Stomach smooth muscle (tissue), 2 donors: ENCODE measurements around the gene ARHGAP19.

Source experiments
- H3K27ac ChIP-seq: one replicate; pipeline ENCODE4 v1.7.0; 2013; ENCODE audit warnings: mild to moderate bottlenecking, low read length, inconsistent platforms
- H3K27me3 ChIP-seq, 2 donors: one replicate each; pipeline ENCODE4 v1.7.0; 2013; ENCODE audit warnings: low read length in 2 of 2; ENCODE audit not compliant: insufficient read depth in 2 of 2, control insufficient read depth in 1 of 2
- H3K36me3 ChIP-seq, 2 donors: one replicate each; pipeline ENCODE4 v1.7.0; 2013; ENCODE audit warnings: low read length in 2 of 2; ENCODE audit not compliant: control insufficient read depth in 2 of 2, insufficient read depth in 2 of 2
- H3K4me1 ChIP-seq: one replicate; pipeline ENCODE4 v1.7.0; 2013; ENCODE audit warnings: low read length; ENCODE audit not compliant: control insufficient read depth, insufficient read depth
- H3K4me3 ChIP-seq, 2 donors: one replicate each; pipeline ENCODE4 v1.7.0; 2013; ENCODE audit warnings: low read length in 2 of 2
- H3K9ac ChIP-seq, 2 donors: one replicate each; pipeline ENCODE4 v1.7.0; 2013; ENCODE audit warnings: low read length in 2 of 2, mild to moderate bottlenecking in 1 of 2
- H3K9me3 ChIP-seq, 2 donors: one replicate each; pipeline ENCODE4 v1.7.0; 2013; ENCODE audit warnings: low read length in 2 of 2; ENCODE audit not compliant: control insufficient read depth in 2 of 2
- donor health status: healthy.
- donor health status: Pancreatic carcinoma.

Gene ARHGAP19

DNA sequence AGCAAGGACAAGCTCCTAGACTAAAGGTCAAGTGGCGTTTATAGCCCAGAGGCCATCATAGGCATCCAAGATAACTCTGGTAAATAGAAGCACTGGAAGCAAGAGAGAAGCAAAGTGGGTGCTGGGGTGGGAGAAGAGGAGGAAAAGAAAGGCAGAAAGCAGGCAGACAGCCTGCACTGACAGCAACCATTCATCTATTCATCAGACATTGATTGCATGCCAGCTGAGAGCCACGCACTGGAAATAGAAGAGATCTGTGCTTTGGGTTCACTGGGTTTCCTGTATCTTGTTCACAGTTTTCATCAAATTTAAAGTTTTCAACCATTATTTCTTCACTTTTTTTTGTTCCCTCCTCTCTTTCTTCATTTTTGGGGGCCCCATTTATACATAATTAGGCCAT, 102.0 kb downstream of the ARHGAP19 start:
- Histone ChIP-seq H3K27ac (no peak overlapping the region), H3K9me3 (no peaks in the 10 kb centered on the region), H3K36me3 (no peaks in the 10 kb centered on the region), H3K4me1 (peaks cover 3% of the 10 kb centered on the region), H3K4me3 (no peak overlapping the region), H3K27me3 (peaks cover 30 to 41% of the 10 kb centered on the region in 2 donors), H3K9ac (no peak overlapping the region)

DNA sequence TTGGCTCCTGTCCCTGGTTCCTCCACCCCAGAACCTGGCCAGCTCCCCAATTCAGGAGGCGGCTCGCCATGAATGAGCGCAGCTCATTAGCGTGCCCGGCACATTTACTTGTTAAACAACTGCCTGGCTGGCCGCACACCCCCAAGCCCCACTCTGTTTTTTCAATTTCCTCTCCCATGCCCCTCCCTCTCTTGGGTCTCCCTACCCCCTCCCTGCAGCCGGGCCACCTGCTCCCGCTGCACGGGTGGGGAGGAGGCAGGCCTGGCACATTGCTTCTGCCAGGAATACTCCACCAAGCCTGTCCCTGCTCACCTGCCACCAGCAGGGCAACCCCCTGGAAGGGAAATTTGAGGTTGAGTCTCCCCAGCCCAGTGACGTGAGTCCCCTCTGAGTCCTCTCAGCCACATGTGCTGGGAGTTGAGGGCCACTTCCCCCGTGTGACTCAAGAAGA, 104.2 kb downstream of the ARHGAP19 start:
- H3K36me3 ChIP-seq: no peaks in the 10 kb centered on the region
- no peak overlapping the region for H3K4me3 ChIP-seq
- no peaks in the 10 kb centered on the region for H3K9me3 ChIP-seq
- H3K9ac ChIP-seq: no peak overlapping the region
- no peak overlapping the region for H3K27ac ChIP-seq
- H3K27me3 ChIP-seq: peaks cover 43 to 55% of the 10 kb centered on the region in 2 donors
- peaks cover 8% of the 10 kb centered on the region for H3K4me1 ChIP-seq

DNA sequence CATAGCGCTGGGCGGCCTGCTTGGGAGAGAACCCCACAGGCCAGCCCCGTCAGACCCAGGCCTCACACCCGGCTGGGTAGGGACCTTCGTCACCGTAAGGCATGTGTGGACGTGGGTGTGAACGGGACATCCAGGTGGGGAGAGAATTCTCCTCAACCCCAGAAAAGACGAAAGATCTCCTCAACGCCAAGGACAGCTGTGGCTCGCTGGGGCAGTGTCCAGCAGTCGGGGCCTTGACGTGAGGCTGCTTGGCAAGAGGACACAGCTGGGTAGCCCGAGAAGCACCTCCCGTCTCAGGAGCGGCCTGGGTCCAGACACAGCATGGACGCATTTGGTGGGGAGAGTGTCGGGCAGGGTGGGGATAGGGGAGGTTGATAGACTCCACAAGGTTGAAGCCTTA, 105.5 kb downstream of the ARHGAP19 start:
- Histone ChIP-seq H3K36me3 (no peaks in the 10 kb centered on the region), H3K27ac (no peak overlapping the region), H3K4me1 (peaks cover 8% of the 10 kb centered on the region), H3K4me3 (no peak overlapping the region), H3K9ac (no peak overlapping the region), H3K9me3 (no peaks in the 10 kb centered on the region), H3K27me3 (peaks cover 40 to 49% of the 10 kb centered on the region in 2 donors)

DNA sequence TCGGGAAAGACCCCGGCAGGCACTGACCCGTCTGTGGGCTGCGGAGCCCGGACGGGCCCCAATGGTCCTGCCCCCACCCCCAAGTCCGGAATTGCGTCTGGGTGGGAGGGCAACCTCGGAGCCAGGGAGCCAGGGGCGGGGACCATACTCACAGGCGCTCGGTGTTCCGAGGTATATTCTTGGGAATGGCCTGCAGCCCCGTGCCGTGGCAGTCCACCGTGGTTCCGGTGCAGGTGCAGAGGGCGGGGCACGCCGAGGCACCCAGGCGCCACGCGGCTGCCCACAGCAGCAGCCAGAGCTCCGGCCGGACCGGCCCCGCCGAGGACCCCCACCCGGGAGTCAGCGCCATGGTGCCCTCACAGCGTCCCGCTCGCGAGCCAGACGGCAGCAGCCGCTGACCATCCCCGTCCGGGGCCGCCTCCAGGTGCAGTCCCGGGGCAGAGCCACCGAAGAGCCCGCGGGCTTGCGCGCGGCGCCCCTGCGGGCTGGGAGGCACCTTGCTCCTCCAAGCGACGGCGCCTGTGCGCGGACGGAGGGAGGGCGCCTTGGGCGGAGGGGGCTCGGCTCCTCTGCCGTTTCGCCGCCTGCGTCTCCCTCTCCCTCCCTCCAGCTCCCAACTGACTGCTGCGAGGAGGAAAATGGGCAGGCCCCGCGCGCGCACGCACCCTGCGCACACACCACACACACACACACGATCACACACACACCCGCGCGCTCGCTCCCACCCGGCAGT, 106.9 kb downstream of the ARHGAP19 start, which contains the start of gene SLIT1:
Gene SLIT1, minus strand, starts transcription at position 634 of the 733 bp plus-strand sequence. Its CDS starts 285 bp downstream, at position 349.
- Histone ChIP-seq H3K27ac (no peak within 1 kb of the TSS), H3K4me1 (peaks cover 8% of the 10 kb centered on the region), H3K9ac (no peak within 1 kb of the TSS), H3K36me3 (no peaks in the 10 kb centered on the region), H3K4me3 (peak within 1 kb of the TSS in 1 of 2 donors; percentile 55), H3K27me3 (peaks cover 40 to 46% of the 10 kb centered on the region in 2 donors), H3K9me3 (no peaks in the 10 kb centered on the region)

DNA sequence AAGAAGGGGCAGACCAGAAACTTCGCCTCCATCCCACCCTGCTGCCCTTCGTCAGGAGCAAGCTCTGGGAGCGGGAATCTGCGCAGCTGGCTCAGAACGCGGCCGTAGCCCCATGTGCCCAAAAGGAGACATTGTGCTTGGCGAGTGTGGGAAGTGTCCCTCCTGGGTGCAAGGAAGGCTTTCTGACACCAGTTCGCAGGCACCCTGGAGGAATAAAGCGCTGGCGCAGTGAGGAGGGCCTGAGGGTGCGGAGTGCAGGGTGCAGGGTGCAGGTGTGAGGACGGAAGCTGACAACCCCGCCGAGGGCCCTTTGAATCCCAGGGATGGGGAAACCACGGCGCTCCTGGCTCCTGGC, 107.5 kb downstream of the ARHGAP19 start:
- Histone ChIP-seq H3K4me3 (no peak overlapping the region), H3K36me3 (no peaks in the 10 kb centered on the region), H3K4me1 (peaks cover 9% of the 10 kb centered on the region), H3K27ac (no peak overlapping the region), H3K27me3 (peaks cover 36 to 45% of the 10 kb centered on the region in 2 donors), H3K9me3 (no peaks in the 10 kb centered on the region), H3K9ac (no peak overlapping the region)

DNA sequence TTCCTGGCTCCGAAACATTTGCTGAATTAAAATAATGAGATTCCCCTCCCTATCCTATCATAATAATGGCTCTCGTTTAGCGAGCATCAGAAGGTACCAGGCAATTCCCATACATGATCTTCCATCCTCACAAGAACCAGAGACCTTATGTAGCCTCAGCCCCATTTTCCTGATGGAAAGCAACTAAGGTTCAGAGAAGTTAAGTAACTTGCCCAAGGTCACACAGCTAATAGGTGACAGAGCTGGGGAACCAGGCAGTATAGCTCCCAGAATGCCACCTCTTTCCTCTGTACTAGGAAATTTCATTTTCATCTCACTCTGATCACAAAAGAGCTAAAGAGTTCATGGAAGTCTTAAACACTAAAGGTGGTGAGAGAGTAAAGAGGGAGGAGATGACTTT, 109.1 kb downstream of the ARHGAP19 start:
- no peak overlapping the region for H3K27ac ChIP-seq
- no peak overlapping the region for H3K9ac ChIP-seq
- peaks cover 35 to 53% of the 10 kb centered on the region in 2 donors for H3K27me3 ChIP-seq
- no peaks in the 10 kb centered on the region for H3K9me3 ChIP-seq
- H3K4me3 ChIP-seq: no peak overlapping the region
- H3K4me1 ChIP-seq: peaks cover 14% of the 10 kb centered on the region
- H3K36me3 ChIP-seq: no peaks in the 10 kb centered on the region

DNA sequence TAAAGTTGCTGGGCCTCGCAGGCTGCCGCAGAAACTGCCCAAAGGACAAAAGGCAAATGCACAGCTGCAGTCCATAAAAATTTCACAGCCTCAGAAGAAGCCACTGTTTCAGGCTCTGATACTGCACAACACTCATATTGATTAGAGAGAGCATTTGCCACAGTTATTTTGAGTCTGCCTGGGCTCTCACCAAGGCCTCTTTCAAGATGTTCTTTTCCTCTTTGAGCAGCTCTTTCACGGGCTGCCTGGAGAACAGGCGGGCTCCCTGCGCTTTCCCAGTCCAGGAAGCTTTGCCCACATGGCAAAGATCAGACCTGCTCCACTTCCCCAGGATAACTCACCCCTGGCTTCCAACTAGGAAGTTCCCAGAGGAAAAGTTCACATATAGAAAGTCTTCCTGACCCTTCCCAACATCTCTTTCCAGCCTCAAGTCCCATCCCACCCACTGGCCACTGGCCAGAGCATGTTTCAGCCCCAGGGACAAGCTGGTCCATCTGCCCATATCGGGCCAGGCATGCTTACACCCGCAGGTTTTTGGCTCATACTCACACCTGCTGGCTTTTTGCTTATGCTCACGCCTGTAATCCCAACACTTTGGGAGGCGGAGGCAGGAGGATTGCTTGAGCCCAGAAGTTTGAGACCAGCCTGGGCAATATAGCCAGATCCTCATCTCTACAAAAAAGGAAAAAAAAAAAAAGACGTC, 110.0 kb downstream of the ARHGAP19 start:
- Histone ChIP-seq H3K36me3 (no peaks in the 10 kb centered on the region), H3K27me3 (peaks cover 33 to 47% of the 10 kb centered on the region in 2 donors), H3K27ac (no peak overlapping the region)

DNA sequence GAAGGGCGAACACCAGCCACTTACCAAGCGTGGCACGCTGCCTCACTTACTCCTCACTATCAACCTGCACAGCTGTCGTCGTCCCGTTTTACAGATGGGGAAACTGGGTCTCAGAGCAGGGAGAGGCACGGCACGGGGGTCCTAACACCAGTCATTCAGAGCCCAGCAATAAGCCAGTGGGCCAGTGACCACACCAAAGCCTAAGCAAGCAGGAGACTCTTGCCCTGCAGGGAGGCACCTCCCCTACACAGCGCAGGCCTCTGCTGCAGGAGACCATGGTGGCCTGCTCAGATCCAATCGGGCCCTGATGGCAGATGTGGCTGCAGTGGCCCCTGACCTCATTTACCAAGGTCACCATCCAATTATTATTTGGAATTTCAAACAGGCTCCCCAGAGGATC, 111.5 kb downstream of the ARHGAP19 start:
- H3K36me3 ChIP-seq: no peaks in the 10 kb centered on the region
- H3K9ac ChIP-seq: no peak overlapping the region
- no peaks in the 10 kb centered on the region for H3K9me3 ChIP-seq
- H3K27ac ChIP-seq: no peak overlapping the region
- H3K4me3 ChIP-seq: no peak overlapping the region
- peaks cover 14% of the 10 kb centered on the region for H3K4me1 ChIP-seq
- peaks cover 28 to 40% of the 10 kb centered on the region in 2 donors for H3K27me3 ChIP-seq

More for the DNA sequence above, 110.0 kb downstream of the ARHGAP19 start:
- Histone ChIP-seq H3K4me3 (no peak overlapping the region), H3K9me3 (no peaks in the 10 kb centered on the region), H3K9ac (no peak overlapping the region), H3K4me1 (peaks cover 14% of the 10 kb centered on the region)

DNA sequence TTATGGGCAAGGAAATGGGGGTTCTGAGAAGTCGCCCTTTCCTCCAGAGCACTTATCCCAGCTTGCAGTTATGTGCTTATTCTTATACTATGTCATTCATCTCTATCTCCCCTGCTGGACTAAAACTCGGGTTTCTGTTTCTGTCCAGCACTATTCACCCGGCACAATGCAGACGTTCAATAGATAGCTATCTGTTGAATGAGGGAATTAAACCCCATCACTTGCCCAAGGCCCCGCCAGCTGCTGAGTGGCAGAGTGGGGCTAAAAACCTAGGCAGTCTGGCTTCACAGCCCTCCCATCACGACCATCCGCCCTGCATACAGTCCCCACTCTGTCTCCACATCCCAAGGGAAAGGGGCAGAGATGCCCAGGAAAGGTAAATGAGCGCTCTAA, 112.1 kb downstream of the ARHGAP19 start:
- Histone ChIP-seq H3K36me3 (no peaks in the 10 kb centered on the region), H3K9ac (no peak overlapping the region), H3K27me3 (peaks cover 29 to 39% of the 10 kb centered on the region in 2 donors), H3K9me3 (no peaks in the 10 kb centered on the region), H3K4me1 (peaks cover 10% of the 10 kb centered on the region), H3K27ac (no peak overlapping the region), H3K4me3 (no peak overlapping the region)

DNA sequence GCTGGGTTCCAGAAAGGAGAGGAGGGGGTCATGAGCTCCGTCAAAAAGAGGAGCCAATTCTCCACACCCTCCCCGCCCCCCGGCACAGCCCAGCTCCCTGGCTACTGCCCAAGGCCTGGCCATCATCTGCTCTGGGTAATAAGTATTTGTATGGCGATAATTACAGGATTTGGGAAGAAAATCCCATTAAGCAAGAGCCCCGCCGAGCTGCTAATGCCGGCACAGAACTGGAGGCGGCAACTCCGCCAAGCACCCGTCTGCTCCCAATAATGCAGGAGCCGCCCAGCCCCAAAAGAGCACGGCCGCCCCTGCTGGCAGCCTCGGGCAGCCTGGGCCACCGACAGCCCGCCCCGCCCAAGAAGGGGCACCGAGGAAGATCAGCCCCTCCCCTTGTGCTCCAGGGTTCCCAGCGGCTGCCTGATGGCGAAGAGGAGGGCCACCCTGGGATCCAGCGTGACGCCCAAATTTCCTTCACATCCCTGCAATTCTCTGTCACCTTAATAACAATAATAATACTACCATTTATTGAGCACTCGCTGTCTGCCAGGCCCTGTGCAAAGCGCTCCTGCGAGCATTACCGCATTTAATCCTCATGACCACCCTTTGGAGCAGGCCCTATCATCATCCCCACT, 112.6 kb downstream of the ARHGAP19 start:
- H3K27me3 ChIP-seq: peaks cover 29 to 34% of the 10 kb centered on the region in 2 donors
- H3K9me3 ChIP-seq: no peaks in the 10 kb centered on the region
- H3K4me3 ChIP-seq: peak overlapping the region in 1 of 2 donors; percentile 47
- H3K36me3 ChIP-seq: no peaks in the 10 kb centered on the region
- no peak overlapping the region for H3K27ac ChIP-seq
- no peak overlapping the region for H3K9ac ChIP-seq
- peaks cover 6% of the 10 kb centered on the region for H3K4me1 ChIP-seq
